Measurements from ENCODE around the gene FER1L5. TPM values are rescaled to one million over a fixed set of nuclear protein-coding genes. Genes with fewer than 3 reads are reported as not detected.
A peak's percentile ranks its signal among the peaks of the same experiment; 100 is the strongest.

The FER1L5 gene
- total RNA-seq, 1 donor from 2014 or later: not detected

DNA sequence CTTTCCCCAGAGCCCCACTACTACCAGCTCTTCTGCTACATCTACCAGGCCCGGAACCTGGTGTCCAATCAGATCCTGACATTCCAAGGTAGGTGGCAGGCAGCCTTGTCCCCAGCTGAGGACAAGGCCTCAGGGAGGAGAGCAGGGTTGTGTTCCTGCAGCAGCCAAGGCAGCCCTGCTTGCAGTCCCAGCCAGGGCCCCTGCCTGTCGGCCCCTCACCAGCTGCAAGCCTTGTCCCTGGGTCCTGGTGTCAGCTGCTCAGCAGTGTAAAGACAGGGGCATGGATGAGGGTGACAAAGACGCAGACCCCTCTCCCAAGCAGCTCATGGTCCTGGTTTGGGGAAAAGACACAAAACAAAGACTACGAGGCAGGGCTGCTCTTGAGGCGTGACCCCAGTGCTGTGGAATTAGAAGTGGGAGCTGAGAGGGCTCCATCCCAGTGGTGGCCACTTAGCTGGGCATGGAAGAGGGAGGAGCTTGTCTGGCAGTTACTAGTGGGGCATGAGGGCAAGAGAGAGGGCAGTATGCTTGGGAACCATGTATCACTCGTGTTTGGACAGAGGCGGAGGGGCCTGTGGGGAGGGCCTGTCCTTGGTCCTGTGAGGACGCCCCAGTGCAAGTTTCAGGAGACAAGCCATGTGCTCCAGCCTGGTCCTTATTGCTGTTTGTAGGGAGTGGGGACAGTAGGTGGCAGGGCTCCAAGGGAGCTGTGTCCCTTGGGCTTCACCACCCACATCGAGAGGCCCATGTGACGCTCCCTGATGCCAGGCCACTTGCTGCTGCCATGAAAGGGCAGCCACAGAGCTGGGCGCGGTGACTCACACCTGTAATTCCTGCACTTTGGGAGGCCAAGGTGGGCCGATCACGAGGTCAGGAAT lies 49.8 kb downstream of the FER1L5 start:
- intact Hi-C loops (cut with micrococcal nuclease): no loop called here
- DNase-seq (no peak), ATAC-seq (peak; percentile 38)

DNA sequence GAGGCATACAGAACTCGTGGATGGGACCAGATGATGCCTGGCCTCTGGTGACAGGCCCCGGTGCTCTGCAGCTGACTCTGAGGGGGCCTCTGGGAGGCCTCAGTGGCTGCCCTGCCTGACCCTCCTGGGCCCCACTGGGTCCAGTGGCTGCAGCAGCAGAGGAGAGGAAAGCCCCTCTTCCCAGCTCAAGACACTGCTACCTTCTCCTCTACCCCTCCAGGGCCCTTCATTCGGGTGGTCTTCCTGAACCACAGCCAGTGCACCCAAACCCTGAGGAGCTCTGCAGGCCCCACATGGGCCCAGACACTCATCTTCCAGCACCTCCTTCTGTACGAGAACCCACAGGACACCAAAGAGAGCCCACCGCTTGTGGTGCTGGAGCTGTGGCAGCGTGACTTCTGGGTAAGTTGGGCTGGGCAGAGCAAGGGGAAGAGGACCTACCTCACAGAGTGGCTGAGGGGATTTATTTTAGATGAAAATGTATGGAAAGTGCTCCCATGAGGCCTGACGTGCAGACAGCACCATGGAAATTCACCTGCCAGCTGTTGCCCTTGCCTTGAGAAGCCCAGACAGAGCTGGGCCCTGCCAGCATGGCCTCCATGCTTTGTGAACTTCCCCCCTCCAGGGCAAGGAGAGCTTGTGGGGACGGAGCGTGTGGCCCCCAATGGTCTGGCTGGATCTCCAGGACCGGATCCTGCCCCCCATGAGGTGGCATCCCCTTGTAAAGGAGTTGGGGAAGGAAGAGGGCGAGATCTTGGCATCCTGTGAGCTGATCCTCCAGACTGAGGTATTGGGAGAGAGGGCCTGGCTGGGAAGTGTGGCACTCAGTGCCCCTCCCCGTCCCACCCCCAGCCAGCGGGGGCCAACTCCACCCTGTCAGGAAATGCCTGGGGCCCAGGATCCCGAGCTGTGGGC lies 51.0 kb downstream of the FER1L5 start:
- intact Hi-C loops (cut with micrococcal nuclease): no loop called here
- DNase-seq: no peak
- ATAC-seq: no peak

DNA sequence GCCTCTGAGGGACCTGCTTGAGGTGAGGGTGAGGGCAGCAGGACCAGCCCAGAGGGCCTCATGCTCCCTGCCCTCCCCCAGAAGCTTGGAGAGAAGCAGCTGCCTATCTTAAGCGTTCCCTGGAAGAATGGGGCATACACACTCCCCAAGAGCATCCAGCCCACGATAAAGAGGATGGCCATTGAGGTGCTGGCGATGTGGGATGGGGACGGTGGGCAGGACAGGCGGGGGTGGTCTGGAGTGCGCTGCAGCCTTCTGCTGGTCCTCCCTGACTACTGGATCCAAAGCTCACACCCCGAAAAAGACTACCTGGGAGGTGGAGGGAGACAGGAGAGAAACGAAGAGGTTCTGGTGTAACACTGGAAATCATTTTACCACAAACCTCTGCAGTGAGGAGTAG lies 51.7 kb downstream of the FER1L5 start:
- no peak for ATAC-seq
- intact Hi-C loops (cut with micrococcal nuclease): no loop called here
- DNase-seq: no peak

DNA sequence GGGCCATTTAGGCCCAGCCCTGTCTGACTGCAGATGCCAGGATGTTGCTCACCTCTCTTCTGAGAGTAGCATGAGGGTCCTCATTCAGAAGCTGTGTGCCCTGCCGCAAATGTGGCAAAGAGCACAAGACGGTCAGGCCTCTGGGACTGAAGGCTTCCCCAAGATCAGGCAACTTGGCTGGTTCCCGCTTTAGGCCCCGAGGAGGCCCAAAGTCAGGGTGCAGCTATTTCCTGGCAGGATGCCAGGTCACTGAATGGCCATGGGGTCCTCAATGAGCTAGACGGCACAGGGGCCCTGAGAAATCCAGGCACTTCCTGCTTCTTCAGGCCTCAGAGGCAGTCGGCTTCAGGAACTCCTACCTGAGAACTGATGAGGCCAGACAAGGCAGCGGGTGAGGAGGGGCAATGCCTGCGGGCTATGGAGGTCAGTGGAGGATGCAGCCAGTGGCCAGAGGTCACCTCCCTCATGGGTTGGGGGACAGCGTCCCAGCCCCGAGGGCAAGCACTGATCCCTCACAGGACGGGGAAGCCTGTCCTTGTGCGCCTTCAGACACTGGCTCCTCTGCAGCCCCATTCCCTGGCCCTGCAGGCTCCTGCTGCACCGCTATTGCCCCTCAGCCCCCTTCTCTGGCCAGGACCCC lies 52.4 kb downstream of the FER1L5 start:
- ATAC-seq: no peak
- intact Hi-C loops (cut with micrococcal nuclease): no loop called here
- no peak for DNase-seq

DNA sequence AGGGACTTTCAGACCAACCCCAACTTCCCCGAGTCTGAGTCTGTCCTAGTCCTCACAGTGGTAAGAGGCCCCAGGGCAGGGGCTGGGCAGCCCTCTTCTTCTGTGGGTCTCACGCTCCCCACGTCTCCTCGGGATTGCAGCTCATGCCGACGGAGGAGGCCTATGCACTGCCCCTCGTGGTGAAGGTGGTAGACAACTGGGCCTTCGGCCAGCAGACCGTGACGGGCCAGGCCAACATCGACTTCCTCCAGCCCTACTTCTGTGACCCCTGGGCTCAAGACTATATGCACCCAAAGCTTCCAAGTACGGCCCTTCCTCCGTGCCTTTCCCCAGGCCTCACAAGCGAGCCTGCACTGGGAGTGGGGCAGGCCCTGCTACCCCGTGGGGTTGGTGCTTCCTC lies 53.0 kb downstream of the FER1L5 start:
- intact Hi-C loops (cut with micrococcal nuclease): no loop called here
- ATAC-seq (no peak), DNase-seq (no peak)

DNA sequence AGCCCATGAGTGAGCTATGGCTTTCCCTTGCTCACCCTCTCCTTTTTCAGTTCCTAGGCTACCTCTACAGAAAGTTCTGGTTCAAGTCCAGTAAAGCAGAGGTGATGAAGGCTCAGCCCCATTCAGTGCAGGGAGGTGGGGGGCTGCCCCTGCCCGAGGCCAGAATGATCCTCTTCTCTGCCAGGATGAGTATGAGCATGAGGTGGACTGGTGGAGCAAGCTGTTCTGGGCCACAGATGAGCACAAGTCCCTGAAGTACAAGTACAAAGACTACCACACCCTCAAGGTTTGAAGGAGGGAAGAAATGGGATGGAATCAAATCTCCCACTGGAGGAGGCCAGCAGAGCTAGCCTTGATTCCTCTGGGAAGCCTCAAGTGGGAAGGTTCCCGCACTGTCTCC lies 54.9 kb downstream of the FER1L5 start:
- no peak for ATAC-seq
- no peak for DNase-seq
- intact Hi-C loops (cut with micrococcal nuclease): no loop called here

DNA sequence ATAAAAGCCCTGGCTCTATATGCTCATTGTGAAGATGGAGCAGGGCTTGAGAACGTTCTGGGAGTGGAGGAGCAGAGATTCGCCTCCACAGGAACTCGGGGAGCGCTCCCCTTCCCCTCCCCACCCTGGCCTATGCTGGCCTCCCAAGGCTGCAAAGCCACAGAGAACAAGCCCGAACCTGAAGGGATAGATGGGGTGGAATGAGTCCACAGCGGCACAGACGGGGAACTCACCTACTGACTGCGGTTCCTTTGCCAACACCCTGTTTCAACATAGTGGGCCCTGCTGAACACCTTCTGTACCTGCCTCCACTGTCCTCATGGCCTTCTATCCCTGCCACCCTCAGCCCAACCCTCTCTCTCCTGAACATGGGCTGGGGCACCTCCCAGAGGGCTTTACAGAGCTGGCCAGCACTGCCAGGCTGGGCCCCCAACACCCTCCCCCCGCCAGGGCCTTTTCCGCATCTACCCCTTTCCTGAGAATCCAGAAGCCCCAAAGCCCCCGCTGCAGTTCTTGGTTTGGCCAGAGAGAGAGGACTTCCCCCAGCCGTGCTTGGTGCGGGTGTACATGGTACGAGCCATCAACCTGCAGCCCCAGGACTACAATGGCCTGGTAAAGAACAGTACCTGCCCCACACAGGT lies 55.8 kb downstream of the FER1L5 start:
- intact Hi-C loops (cut with micrococcal nuclease): no loop called here

DNA sequence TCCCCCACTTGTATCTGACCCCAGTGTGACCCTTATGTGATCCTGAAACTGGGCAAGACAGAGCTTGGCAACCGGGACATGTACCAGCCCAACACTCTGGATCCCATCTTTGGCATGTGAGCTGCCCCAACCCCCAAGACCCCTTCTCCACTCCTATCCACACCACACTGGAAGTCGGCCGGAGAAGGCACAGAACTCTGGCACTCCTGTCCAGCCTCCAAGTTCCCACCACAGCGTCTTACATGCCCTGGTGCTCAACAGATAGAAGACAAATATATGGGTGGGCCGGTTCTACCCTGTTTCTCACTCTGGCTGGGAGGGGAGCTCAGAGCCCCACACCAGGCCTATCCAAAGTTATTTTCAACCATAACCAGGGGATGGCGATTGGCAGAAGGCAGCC lies 56.5 kb downstream of the FER1L5 start:
- intact Hi-C loops (cut with micrococcal nuclease): no loop called here
- DNase-seq: no peak
- ATAC-seq: no peak

More for the DNA sequence above, 55.8 kb downstream of the FER1L5 start:
- no peak for ATAC-seq
- DNase-seq: no peak

DNA sequence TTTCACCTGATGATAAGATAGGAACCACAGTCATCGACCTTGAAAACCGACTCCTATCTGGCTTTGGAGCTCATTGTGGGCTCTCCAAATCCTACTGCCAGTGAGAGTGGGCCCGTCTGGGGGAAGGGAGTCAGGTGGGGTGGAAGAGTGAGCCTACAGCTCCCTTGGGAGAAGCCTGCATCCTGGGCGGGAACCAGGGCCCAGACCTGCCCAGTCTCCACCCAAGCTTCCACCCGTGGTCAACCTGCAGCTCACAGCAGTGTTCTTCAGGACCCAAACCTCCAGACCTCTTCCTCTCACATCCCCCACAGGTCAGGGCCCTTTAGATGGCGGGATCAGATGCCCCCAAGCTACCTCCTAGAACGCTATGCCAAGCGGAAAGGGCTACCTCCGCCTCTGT lies 57.1 kb downstream of the FER1L5 start:
- ATAC-seq (no peak), DNase-seq (no peak)
- intact Hi-C loops (cut with micrococcal nuclease): no loop called here

DNA sequence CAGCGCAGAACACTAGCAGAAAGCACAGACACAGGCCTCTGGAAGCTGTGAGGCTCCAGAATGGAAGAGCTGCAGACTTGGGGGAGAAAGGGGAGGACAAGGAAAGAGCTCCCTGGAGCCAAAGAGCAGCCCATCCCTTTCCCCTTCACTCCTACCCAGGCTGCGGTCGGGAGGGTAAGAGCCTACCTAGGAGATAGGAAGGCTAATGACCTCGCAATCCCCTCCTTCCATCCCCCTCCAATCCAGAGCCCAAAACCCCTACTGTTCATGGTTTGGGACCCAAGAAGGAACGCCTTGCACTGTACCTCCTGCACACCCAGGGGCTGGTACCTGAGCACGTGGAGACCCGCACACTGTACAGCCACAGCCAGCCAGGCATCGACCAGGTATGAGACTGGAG lies 57.5 kb downstream of the FER1L5 start:
- ATAC-seq: no peak
- intact Hi-C loops (cut with micrococcal nuclease): no loop called here
- no peak for DNase-seq

DNA sequence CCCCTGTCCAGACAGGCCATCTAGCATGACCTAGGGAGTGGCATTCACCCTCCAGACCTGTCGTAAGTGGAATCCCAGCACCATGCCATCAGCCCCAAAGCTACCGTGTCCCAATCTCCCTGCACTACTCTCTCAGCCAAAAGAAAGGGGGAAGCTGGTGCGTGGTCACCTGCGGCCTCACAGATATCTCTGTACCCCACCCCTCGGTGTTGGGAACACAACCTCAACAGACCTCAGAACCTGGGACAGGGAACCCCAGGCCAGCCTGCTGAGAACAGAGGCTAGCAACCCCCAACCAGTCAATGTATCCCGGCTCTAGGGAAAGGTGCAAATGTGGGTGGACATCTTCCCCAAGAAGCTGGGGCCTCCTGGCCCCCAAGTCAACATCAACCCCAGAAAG lies 59.1 kb downstream of the FER1L5 start:
- DNase-seq: no peak
- no peak for ATAC-seq
- intact Hi-C loops (cut with micrococcal nuclease): no loop called here

DNA sequence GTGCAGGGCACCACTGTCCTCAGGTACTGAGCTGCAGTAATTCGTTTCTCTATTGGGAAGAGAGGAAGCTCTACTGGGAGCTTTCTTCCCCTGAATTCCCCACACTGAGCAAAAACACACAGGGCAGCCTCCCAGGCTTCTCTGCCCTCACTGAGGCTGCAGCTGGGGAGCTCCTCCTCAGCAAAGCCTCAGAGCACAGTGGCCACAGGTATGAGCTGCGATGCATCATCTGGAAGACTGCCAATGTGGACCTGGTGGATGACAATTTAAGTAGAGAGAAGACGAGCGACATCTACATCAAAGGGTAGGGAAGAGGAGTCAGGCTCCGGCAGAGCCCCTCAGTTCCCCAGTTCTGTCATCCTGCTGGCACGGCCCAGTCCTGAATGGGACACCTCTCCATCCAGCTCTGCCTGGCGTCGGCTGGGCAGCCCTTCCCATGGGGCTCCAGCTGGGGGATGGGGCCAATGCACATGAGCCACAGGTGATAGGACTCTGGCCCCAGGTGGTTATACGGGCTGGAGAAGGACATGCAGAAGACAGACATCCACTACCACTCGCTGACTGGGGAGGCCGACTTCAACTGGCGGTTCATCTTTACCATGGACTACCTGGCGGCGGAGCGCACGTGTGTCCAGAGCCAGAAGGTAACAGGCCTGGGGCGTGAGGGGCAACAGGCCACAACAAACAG lies 59.7 kb downstream of the FER1L5 start:
- no peak for DNase-seq
- intact Hi-C loops (cut with micrococcal nuclease): no loop called here
- no peak for ATAC-seq

DNA sequence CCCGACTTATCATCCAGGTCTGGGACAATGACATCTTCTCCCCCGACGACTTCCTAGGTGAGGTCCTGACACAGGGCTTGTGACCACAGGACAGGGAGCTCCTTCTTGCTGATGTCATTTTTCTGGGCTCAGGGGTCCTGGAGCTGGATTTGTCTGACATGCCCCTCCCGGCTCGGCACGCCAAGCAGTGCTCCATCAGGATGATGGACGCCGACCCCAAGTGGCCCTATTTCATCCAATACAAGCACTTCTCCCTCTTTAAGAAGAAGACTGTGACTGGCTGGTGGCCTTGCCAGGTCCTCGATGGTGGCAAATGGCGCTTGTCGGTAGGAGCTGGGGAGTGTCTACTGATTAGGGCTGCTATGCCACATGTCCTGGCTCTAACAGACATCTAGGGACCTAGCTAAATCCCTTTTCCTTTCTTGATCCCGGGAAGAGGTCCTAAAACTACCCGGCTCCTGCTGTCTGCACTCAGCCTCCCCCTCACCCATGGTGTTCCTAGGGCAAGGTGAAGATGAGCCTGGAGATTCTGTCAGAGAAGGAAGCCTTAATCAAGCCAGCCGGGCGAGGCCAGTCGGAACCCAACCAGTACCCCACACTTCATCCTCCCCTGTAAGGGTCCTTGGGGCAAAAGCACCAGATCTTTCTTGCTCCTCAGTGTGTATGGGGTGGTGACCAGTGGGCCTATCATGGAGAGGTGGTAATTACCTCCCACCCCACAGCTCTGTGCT lies 60.6 kb downstream of the FER1L5 start:
- no peak for ATAC-seq
- no peak for DNase-seq
- intact Hi-C loops (cut with micrococcal nuclease): no loop called here

DNA sequence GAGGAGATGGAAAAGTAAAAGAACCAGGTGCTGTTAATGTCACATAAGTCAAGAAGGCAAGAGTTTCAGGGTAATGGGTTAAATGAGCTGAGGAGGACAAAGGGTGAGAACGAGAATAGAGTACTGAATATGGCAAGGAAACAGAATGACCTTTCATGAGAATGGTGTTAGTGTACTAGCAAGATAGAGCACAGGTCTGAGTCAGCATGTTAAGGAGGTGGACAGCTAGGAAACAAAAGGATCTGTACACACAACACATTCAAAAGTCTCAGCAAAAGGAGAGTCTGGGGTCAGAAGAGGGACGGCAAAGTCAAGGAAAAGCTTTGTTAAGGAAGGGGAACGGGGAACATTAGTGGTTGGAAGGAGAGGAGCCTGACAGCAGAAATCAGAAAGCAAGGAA lies 68.4 kb downstream of the FER1L5 start:
- intact Hi-C loops (cut with micrococcal nuclease): no loop called here
- DNase-seq: no peak
- ATAC-seq: no peak

DNA sequence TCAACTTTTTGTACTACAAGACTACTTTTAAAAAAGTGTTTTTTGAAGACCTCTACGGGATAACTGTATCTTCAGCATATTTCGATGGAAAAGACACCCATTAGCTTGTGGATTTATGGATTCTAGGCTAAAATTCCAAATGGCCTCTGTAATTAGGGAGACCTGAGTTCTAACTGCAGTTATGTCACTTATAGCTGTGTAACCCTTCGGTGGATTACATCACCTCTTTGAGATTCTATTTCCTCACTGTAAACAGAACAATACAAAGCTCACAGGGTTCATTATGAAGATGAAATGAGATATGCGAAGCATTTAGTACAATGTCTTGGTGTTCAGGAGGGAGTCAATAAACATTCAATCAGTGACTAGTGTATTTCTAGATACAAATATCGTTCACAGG lies 73.1 kb downstream of the FER1L5 start:
- DNase-seq: no peak
- no peak for ATAC-seq
- intact Hi-C loops (cut with micrococcal nuclease): no loop called here

DNA sequence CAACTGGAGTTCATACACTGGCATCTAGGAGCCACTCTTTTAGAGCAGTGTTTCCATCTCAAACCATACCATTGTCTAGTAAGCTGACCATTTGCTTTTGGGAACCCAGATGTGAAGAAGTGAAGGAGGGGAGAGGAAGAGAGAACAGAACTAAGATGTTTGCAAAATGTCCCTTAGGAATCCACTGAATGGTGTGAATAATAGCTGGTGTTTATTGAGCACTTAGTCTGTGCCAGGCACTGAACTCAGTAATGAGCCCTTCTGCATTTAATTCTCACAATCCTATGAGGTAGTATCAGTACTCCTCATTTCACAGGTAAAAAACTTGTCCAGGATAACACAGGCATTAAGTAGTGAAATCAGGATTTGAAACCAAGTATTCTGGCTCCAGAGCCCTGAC lies 73.8 kb downstream of the FER1L5 start:
- DNase-seq: no peak
- intact Hi-C loops (cut with micrococcal nuclease): no loop called here

DNA sequence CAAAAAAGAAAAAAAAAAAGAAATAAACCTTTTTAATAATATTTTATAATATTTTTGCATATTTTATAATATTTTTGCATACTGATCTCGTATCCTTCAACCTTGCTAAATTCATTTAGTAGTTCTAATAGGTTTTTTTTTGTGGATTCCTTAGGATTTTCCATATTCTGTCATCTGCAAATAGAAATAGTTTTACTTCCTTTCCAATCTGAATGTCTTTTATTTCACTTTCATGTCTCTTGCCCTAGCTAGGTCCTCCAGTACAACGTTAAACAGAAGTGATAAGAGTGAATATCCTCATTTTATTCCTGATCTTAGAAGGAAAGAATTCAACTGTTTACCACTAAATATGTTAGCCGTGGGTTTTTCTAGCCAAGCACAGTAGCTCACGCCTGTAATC lies 83.6 kb downstream of the FER1L5 start:
- no peak for DNase-seq
- intact Hi-C loops (cut with micrococcal nuclease): no loop called here
- ATAC-seq: no peak

More for the DNA sequence above, 73.8 kb downstream of the FER1L5 start:
- no peak for ATAC-seq

DNA sequence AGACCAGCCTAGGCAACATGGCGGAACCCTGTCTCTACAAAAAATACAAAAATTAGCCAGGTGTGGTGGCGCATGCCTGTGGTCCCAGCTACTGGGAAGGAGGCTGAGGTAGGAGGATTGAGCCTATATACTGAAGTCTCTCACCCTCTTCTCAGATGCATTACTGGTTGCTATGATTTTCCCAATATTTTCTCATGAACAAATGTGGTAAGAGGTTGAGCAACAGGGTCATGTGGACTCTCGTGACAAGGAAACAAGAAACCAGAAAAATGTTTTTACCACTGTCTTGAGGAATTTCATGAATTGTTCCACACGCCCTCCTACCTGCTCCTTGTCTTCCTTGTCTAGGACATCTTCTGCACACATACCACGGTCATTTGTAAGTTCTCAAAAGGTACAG lies 84.9 kb downstream of the FER1L5 start:
- ATAC-seq: no peak
- no peak for DNase-seq
- intact Hi-C loops (cut with micrococcal nuclease): no loop called here

All from left ventricle myocardium superior (tissue), 1 donor.